OCI-LY1 (cell line): Measurements from ENCODE around the gene TBC1D4.

Source experiments
- H2AFZ ChIP-seq: fragments of 200-600 bp; sonication (generic), shearing (Covaris generic); 2 replicates; pipeline ENCODE4 v1.6.0; 2014; ENCODE audit warnings: antibody characterized with exemption, mild to moderate bottlenecking, low read length
- H3F3A ChIP-seq: fragments of 200-600 bp; sonication (generic), shearing (Covaris generic); 2 replicates; pipeline ENCODE4 v1.6.0; 2014; ENCODE audit warnings: mild to moderate bottlenecking, antibody characterized with exemption, low read length, moderate library complexity; ENCODE audit not compliant: insufficient read depth
- H3K27ac ChIP-seq: fragments of 200-600 bp; sonication (generic); 2 replicates; pipeline ENCODE4 v1.5.1; 2014; ENCODE audit warnings: low read length, mixed run types, mild to moderate bottlenecking, low read depth; ENCODE audit not compliant: poor library complexity, severe bottlenecking
- H3K27me3 ChIP-seq: fragments of 200-600 bp; sonication (generic); 2 replicates; pipeline ENCODE4 v1.6.0; 2014; ENCODE audit warnings: antibody characterized with exemption, mild to moderate bottlenecking, low read length, moderate library complexity; ENCODE audit not compliant: insufficient read depth
- H3K36me3 ChIP-seq: fragments of 200-600 bp; sonication (generic); 2 replicates; pipeline ENCODE4 v1.6.1; 2014; ENCODE audit warnings: mild to moderate bottlenecking, antibody characterized with exemption, low read length, moderate library complexity, mixed read lengths; ENCODE audit not compliant: insufficient read depth
- H3K4me1 ChIP-seq: fragments of 200-600 bp; sonication (generic); 2 replicates; pipeline ENCODE4 v1.5.1; 2014; ENCODE audit warnings: mild to moderate bottlenecking, low read length, moderate library complexity; ENCODE audit not compliant: insufficient read depth, severe bottlenecking
- H3K4me2 ChIP-seq: fragments of 200-600 bp; sonication (generic), shearing (Covaris generic); 2 replicates; pipeline ENCODE4 v1.6.1; 2014; ENCODE audit warnings: low read length
- H3K4me3 ChIP-seq: fragments of 200-600 bp; sonication (generic); 2 replicates; pipeline ENCODE4 v1.5.1; 2014; ENCODE audit warnings: low read length, low read depth, mild to moderate bottlenecking, mixed read lengths; ENCODE audit not compliant: poor library complexity, severe bottlenecking
- H3K79me2 ChIP-seq: fragments of 200-600 bp; shearing (Covaris generic); 2 replicates; pipeline ENCODE4 v1.6.1; 2016; ENCODE audit warnings: mixed run types, low read length, mixed read lengths; ENCODE audit not compliant: insufficient read depth
- H3K9ac ChIP-seq: fragments of 200-600 bp; sonication (generic), shearing (Covaris generic); 2 replicates; pipeline ENCODE4 v1.6.1; 2014; ENCODE audit warnings: mild to moderate bottlenecking, low read length, mixed read lengths
- H3K9me2 ChIP-seq: fragments of 200-600 bp; sonication (generic), shearing (Covaris generic); 2 replicates; pipeline ENCODE4 v1.6.1; 2014; ENCODE audit warnings: low read depth, mild to moderate bottlenecking, low read length, mixed read lengths
- H3K9me3 ChIP-seq: fragments of 200-600 bp; shearing (Covaris generic); 2 replicates; pipeline ENCODE4 v1.6.1; 2014; ENCODE audit warnings: low read length, mixed read lengths
- H4K20me1 ChIP-seq: fragments of 200-600 bp; sonication (generic), shearing (Covaris generic); 2 replicates; pipeline ENCODE4 v1.6.0; 2016; ENCODE audit warnings: mild to moderate bottlenecking, low read length; ENCODE audit not compliant: insufficient read depth
- EZH2 ChIP-seq: fragments of 200-600 bp; sonication (generic), shearing (Covaris generic); IDR thresholded peaks from 2 replicates; pipeline ENCODE4 v1.8.0; 2017; ENCODE audit warnings: borderline replicate concordance, mixed run types, mild to moderate bottlenecking, antibody characterized with exemption, low read length, moderate library complexity, mixed read lengths
- TF ChIP-seq, protein P1 (sequence below): fragments of 200-600 bp; sonication (generic), shearing (Covaris generic); IDR thresholded peaks from 2 replicates; pipeline ENCODE4 v1.5.1; 2017; ENCODE audit warnings: mild to moderate bottlenecking, antibody characterized with exemption, low read length, moderate library complexity, mixed read lengths

TBC1D4 gene

DNA sequence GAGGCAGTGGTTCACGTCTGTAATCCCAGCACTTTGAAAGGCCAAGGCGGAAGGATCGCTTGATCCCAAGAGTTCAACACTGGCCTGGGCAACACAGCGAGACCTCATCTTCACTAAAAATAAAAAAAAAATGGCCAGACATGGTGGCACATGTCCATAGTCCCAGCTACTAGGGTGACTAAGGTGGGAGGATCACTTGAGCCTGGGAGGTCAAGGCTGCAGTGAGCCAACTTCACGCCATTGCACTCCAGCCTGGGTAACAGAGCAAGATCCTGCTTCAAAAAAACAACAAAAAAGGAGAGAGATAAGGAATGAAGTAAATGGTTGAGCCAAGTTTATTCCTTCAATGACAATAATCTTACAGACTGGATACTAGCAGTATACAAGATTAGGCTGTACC is 21.3 kb downstream of the TBC1D4 start:
- H2AFZ ChIP-seq, result no peak overlapping the region
- no peaks in the 10 kb centered on the region for H3F3A ChIP-seq
- no peaks in the 10 kb centered on the region; the same call in 1 of the 2 replicates for H4K20me1 ChIP-seq
- no peak overlapping the region for H3K4me3 ChIP-seq
- H3K4me1 ChIP-seq, result no peaks in the 10 kb centered on the region
- H3K36me3 ChIP-seq, result no peaks in the 10 kb centered on the region
- H3K27ac ChIP-seq, result no peak overlapping the region
- no peak overlapping the region for H3K9ac ChIP-seq
- H3K79me2 ChIP-seq, result no peaks in the 10 kb centered on the region
- TF ChIP-seq, protein P1, sequence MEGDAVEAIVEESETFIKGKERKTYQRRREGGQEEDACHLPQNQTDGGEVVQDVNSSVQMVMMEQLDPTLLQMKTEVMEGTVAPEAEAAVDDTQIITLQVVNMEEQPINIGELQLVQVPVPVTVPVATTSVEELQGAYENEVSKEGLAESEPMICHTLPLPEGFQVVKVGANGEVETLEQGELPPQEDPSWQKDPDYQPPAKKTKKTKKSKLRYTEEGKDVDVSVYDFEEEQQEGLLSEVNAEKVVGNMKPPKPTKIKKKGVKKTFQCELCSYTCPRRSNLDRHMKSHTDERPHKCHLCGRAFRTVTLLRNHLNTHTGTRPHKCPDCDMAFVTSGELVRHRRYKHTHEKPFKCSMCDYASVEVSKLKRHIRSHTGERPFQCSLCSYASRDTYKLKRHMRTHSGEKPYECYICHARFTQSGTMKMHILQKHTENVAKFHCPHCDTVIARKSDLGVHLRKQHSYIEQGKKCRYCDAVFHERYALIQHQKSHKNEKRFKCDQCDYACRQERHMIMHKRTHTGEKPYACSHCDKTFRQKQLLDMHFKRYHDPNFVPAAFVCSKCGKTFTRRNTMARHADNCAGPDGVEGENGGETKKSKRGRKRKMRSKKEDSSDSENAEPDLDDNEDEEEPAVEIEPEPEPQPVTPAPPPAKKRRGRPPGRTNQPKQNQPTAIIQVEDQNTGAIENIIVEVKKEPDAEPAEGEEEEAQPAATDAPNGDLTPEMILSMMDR, result no peak
- TF ChIP-seq EZH2, result no peak
- no peak overlapping the region for H3K4me2 ChIP-seq
- no peaks in the 10 kb centered on the region for H3K27me3 ChIP-seq
- no peaks in the 10 kb centered on the region for H3K9me3 ChIP-seq
- no peaks in the 10 kb centered on the region for H3K9me2 ChIP-seq

DNA sequence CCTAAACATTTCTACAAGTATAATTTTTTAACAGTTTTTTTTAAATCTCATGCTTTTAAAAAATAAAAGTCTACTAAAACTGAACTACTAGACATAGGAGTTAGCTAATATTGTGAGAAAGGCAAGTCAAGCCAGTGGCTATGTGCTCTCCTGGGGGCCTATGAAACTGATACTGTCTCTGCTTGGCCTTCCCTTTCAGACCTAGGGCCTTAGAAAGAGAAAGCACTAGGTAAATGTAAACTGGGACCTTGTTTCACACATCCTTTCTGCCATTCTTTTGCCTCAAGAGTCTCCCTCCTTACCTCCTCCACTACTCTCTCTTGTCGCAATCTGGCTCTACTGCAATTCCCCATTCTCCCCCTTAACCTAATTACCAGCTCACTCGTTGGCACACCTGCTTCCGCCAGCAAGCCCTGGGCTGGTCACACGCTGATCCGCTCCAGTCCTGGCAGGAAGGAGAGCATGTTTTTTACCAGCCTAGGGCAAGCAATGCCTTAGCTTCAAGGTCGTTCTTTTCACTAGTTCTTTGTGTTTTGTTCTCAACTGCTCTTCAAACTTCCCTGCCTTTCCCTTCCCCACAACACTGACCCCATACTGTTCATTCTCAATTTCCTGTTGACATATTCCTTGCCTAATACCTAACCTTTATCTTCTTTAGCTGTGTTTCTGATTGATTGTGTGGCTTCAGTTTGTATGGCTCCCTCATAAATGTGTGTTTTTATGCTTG is 23.1 kb downstream of the TBC1D4 start:
- no peaks in the 10 kb centered on the region; the same call in 1 of the 2 replicates for H4K20me1 ChIP-seq
- H3K36me3 ChIP-seq, result no peaks in the 10 kb centered on the region
- TF ChIP-seq EZH2, result no peak
- TF ChIP-seq, protein P1, result no peak
- H3K4me1 ChIP-seq, result no peaks in the 10 kb centered on the region
- no peak overlapping the region for H2AFZ ChIP-seq
- no peak overlapping the region for H3K4me3 ChIP-seq
- no peak overlapping the region for H3K27ac ChIP-seq
- no peaks in the 10 kb centered on the region for H3K27me3 ChIP-seq
- H3F3A ChIP-seq, result no peaks in the 10 kb centered on the region
- no peaks in the 10 kb centered on the region for H3K9me3 ChIP-seq
- no peaks in the 10 kb centered on the region for H3K79me2 ChIP-seq
- H3K9me2 ChIP-seq, result no peaks in the 10 kb centered on the region
- H3K9ac ChIP-seq, result no peak overlapping the region
- no peak overlapping the region for H3K4me2 ChIP-seq

GRCh38 chr13:75455962-75456361 is 26.0 kb downstream of the TBC1D4 start:
- no peaks in the 10 kb centered on the region for H3K27me3 ChIP-seq
- H3K4me3 ChIP-seq, result no peak overlapping the region
- H3K9me3 ChIP-seq, result no peaks in the 10 kb centered on the region
- no peak overlapping the region for H3K4me2 ChIP-seq
- no peaks in the 10 kb centered on the region for H3K9me2 ChIP-seq
- H3F3A ChIP-seq, result no peaks in the 10 kb centered on the region
- H3K4me1 ChIP-seq, result no peaks in the 10 kb centered on the region
- no peaks in the 10 kb centered on the region for H3K36me3 ChIP-seq
- H4K20me1 ChIP-seq, result no peaks in the 10 kb centered on the region; the same call in 1 of the 2 replicates
- H2AFZ ChIP-seq, result no peak overlapping the region
- H3K27ac ChIP-seq, result no peak overlapping the region
- H3K79me2 ChIP-seq, result no peaks in the 10 kb centered on the region
- no peak for TF ChIP-seq EZH2
- TF ChIP-seq, protein P1, result no peak
- H3K9ac ChIP-seq, result no peak overlapping the region
